NOMO-1 treated with dmso at 0.1 percent for 144 hours (cell line): ENCODE results near the gene RTEL1.
"Not testable (repeated sequence)": the region's sequence is repeated elsewhere in the genome, so short reads cannot be mapped to it uniquely, and the experiment has no call there.

Experiments used
- DNase-seq: peaks from one replicate; lab custom pipeline; 2025; ENCODE audit not compliant: unreplicated experiment; lab: John Stamatoyannopoulos, UW

RTEL1 gene

GRCh38 chr20:63664861-63665594 lies 6.9 kb downstream of the RTEL1 start:
- DNase-seq, result no peak

DNA sequence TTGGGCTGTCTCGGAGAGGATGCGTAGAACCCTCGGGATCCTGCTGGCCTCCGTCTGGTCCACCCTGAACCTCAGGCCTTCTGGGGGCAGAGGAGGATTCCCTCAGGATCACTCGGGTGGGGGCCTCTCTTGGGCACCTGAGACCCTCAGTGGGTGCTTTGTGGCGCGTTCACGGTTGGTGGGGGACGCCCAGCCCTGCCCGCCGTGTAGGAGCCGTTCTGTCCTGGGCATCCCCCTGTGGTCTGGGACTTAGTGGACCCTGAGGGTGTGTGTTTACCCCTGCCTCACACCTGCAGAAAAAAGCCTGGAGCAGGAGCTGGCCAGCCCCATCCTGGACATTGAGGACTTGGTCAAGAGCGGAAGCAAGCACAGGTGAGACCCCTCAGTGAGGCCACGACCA lies 7.6 kb downstream of the RTEL1 start:
- no peak for DNase-seq

DNA sequence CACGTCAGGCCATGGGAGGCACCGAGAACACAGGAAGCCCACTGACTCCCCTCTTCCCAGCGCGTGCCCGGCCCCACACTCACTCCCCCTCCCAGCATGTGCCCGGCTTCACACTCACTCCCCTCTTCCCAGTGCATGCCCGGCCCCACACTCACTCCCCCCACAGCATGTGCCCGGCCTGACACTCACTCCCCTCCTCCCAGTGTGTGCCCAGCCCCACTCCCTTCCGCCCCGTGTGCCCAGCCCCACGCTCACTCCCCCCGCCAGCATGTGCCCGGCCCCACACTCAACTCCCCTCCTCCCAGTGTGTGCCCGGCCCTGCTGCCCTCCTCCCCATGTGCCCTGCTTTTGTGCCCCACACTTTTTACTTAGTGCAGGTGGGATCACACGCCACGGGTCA lies 9.7 kb downstream of the RTEL1 start:
- no peak for DNase-seq

- no peak for DNase-seq
These were observed 10.2 kb downstream of the RTEL1 start for GRCh38 chr20:63668351-63668750.

- not testable (repeated sequence) for DNase-seq
These were observed 13.6 kb downstream of the RTEL1 start for GRCh38 chr20:63671695-63672094.

- DNase-seq, result no peak
These were observed 14.6 kb downstream of the RTEL1 start for GRCh38 chr20:63672666-63673065.

GRCh38 chr20:63673951-63674350 lies 15.8 kb downstream of the RTEL1 start:
- no peak for DNase-seq

DNA sequence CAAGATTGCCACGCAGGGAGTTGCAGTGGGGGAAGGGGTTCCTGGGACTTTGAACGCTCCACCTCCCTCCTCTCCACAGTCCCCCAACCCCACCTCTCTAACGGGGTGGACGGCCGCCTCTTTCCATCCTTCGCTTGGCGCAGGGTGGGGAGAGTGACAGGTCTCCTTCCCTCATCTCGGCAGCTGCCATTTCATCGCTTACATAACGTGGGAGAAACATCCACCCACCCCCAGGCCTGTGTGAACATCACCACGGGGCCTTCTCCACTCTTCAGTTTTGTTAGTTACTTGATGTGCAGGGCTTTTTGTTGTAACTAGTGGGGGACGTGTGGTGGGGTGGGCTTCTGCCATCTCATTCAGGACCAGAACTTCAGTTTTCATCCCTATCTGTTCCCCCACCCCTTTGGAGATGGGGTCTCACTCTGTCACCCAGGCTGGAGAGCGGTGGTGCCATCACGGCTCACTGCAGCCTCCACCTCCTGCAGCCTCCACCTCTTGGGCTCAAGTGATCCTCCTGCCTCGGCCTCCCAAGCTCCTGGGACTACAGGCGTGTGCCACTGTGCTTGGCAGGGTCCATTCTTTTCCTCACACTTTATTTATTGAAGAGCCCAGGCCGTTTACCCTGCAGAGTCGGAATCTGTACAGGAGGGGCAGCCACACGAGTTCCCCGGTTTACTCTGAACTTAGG lies 17.7 kb downstream of the RTEL1 start:
- no peak for DNase-seq

DNA sequence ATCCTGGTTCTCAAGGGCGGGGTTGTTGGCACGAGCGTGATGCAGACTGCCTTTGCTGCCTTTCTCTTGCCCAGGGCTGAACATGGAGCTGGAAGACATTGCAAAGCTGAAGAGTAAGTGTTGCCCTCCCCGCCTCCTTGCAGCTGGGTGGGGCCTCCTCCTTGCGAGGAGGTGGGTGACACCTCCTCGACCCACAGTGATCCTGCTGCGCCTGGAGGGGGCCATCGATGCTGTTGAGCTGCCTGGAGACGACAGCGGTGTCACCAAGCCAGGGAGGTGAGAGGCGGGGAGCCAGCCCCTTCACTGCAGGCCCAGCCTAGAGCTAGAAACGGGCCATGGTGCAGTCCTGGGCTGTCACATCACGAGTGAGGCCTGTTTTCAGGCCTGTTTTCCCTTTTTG lies 20.0 kb downstream of the RTEL1 start:
- no peak for DNase-seq

DNA sequence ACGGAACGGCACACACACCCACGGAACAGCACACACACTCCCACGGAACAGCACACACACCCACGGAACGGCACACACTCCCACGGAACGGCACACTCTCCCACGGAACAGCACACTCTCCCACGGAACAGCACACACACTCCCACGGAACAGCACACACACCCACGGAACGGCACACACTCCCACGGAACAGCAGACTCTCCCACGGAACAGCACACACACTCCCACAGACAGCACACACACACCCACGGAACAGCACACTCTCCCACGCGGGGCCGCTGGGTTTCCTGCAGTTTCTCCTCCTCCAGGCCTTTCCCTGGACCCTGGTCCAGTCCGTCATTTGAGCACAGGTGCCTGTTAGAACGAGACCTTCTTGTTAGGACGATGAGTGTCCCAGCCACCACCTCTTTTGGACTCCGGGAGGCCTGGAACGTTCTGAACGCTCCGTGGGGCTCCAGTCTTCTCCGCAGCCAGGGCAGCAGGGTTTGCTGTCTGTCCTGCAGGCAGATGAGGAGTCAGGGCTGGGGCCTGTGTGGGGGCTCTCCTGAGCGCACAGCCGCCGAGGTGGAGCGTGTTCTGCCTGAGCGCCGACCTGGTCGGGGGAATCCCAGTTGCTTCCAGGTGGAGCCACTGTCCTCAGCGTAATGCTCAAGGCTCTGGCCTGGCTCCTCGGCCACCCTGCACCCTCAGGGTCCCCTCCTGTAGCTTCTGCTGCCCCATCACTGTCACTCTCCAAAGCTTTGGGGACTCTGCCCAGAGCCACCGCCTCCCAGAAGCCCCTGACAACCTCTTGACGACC lies 20.8 kb downstream of the RTEL1 start:
- no peak for DNase-seq

DNA sequence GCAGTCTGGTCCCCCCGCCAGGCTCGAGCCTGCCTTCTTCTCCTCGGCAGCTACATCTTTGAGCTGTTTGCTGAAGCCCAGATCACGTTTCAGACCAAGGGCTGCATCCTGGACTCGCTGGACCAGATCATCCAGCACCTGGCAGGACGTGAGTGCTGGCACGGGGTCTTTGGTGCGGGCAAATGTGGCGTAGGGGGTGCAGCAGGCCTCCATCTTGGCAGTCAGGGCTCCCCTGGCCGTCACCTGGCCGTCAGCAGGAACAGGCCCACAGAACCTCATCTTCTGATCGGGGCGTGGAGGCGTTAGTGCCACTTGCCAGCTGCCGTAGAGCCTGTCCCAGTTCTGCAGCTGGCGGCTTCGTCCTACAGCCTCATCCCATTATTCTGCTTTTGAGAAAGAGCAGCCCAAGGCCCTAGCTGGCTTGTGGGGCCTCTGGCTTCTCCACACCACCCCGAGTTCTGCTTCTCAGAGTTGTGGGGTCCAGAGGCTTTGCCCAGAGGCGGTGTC lies 21.7 kb downstream of the RTEL1 start:
- DNase-seq, result no peak

DNA sequence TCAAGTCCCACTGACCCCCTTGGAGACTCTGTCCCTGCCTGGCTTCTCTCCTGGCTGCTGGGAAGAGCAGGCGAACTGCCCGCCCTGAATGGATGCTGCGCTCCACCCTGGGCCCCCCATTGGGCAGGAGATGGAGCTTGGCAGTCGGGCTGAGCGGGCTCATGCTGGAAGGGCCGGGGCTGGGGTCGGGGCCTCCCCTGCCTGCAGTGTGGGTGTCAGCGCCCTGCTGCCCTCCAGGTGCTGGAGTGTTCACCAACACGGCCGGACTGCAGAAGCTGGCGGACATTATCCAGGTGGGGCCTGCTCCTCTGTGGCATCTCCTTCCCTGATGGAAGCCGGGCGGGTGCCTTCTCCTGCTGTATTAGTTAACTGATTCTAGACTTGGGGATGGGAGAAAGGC lies 22.3 kb downstream of the RTEL1 start:
- DNase-seq, result no peak

- DNase-seq, result no peak
These were observed 22.9 kb downstream of the RTEL1 start for GRCh38 chr20:63680857-63681608.

GRCh38 chr20:63681609-63682142 lies 23.6 kb downstream of the RTEL1 start:
- no peak for DNase-seq

DNA sequence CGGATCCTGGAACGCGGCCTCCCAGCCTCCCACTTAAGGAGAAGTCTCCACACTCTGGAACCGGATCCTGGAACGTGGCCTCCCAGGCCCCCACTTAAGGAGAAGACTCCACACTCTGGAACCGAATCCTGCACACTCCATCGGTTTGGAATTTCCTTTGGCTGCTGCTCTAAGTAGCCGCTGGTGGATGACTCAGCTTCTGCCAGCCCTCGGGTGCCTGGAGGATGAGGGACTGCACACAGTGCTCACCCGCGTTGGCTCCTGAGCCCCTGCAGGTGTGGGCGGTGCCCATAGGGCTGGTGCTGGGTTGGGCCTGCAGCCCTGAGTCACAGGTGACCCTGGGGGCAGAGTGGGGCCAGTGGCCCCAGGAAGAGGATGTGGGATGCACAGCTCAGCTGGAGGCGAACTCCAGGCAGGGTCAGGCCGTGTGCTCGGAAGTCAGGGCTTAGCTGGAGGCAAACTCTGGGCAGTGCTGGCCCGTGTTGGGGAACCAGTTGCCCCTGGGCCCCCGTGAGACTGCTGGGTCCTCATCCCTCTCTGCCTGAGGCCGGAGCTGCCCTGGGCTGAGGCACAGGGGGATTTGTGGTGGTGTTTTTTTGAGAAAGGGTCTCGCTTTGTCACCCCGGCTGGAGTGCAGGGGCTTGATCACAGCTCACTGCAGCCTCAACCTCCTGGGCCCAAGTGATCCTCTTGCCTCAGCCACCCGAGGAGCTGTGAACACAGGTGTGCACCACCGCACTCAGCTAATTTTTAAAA lies 24.4 kb downstream of the RTEL1 start:
- no peak for DNase-seq

GRCh38 chr20:63685269-63686026 lies 27.3 kb downstream of the RTEL1 start:
- DNase-seq, result no peak

- DNase-seq, result no peak
These were observed 28.0 kb downstream of the RTEL1 start for GRCh38 chr20:63686094-63686491.

DNA sequence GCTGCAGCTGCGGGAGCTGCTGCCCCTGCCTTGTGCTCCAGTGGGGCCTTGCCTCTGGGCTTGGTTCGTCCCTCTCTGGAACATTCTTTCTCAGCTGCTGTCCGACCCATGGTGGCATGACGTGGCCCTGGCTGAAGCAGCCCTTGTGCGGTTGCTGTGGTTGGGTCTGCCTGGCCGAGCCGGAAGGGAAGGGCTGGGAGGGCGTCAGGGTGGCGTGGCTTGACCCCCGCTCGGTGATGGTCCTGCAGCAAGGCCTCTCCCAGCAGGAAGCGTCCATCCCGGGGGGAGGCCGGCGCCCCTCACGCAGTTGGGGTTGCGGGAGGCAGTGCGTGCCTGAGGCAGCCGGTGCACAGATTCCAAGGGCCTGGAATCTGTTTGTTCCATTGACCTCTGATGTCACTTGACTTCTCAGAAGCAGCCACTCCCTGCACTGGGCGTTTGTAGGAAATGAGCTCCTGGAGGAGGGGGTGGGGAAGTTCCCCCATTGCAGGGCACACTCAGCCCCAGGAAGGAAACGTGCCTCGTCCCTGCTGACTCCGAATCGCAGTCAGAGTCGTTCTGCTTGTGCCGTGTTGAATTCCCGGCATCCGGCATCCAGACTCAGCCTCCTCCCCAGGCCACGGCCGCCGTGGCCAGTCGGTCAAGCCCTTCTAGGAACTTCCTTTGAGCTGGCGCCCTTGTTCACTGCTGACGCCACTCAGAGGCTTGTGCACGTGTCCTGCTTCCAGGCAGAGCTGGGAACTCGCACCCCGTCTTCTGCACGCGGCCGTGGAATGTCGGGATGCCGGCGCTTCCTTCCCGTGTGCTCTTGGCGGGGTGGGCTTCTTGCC lies 28.6 kb downstream of the RTEL1 start:
- DNase-seq, result peak; percentile 44
